AG10803 (cell line): ENCODE data around the gene LRIT2.

ENCODE experiments used
- DNase-seq: peaks from one replicate; pipeline ENCODE4 v3.0.0; 2010; ENCODE audit warnings: low read depth
- H3K4me3 ChIP-seq: 2 replicates; pipeline ENCODE4 v1.5.1; 2011; ENCODE audit warnings: mild to moderate bottlenecking, low read length, control low read depth
- TF ChIP-seq, protein P1 (sequence below): conservative IDR thresholded peaks from 2 replicates; pipeline ENCODE4 v1.5.1; 2011; ENCODE audit warnings: mild to moderate bottlenecking, low read length, control low read depth, inconsistent platforms

The LRIT2 gene

DNA sequence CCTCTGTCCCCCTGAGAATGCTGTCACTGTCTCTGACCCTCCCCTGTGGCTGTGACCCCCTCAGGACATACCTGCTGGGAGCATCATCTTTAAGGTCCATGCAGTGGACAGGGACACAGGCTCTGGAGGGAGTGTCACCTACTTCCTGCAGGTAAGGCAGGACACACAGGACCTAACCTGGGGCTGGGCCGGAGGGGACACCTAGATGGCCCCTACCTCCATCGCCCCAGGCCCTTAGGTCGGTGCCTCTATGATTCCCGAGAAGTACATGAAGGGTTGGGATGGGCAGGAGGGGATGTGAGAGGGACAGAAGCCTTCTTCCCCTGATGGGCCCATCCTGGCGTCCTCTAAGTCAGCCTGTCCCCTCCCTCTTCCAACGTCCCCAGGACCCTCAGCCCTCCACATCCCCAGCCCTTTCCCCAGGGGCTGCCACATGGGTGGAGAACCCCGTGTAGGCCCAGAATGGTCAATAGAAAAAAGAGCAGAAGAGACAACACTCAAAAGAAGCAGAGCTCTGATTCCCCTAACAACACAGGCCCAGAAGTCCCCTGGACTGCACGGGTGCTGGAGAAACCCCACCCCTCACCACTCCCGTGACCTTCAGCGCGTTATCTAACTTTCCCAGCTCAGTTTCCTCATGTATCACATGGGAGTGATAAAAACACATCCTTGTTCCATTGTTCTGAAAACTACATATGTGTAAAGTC, 24.7 kb downstream of the LRIT2 start:
- no peak overlapping the region for H3K4me3 ChIP-seq
- no peak for DNase-seq
- TF ChIP-seq, protein P1, sequence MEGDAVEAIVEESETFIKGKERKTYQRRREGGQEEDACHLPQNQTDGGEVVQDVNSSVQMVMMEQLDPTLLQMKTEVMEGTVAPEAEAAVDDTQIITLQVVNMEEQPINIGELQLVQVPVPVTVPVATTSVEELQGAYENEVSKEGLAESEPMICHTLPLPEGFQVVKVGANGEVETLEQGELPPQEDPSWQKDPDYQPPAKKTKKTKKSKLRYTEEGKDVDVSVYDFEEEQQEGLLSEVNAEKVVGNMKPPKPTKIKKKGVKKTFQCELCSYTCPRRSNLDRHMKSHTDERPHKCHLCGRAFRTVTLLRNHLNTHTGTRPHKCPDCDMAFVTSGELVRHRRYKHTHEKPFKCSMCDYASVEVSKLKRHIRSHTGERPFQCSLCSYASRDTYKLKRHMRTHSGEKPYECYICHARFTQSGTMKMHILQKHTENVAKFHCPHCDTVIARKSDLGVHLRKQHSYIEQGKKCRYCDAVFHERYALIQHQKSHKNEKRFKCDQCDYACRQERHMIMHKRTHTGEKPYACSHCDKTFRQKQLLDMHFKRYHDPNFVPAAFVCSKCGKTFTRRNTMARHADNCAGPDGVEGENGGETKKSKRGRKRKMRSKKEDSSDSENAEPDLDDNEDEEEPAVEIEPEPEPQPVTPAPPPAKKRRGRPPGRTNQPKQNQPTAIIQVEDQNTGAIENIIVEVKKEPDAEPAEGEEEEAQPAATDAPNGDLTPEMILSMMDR, result no peak

DNA sequence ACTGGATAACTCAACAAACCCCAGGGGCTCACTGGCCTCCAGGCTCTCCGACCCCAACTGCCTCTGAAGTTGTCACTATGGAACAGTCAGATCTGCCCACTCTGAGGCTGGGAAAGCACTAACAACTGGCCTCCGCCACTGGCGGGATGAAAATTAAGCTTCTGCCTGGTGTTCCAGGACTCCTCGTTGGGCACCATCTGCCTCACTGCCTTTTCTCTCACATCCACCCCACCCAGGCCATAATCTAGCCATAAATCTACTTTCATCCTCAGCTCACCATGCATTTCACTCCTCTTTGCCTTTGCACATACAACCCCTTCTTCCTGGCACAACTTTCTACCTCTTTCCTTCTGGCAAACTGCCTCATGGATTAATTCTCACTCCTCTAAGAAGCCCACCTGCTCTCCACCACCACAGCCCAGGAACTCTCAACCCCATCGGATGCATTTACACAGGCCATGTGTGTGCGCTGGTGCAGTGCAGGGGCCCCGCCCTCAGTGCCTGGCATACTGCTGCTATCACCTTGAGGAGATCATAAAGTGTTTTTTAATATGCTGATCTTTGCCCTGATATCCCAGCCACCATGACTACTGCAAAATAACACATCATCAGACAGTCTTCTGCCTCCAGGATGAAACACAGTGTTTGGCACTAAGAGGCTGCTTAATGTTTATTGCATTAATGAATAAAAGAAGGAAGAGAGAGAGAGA, 27.0 kb downstream of the LRIT2 start:
- DNase-seq, result no peak

DNA sequence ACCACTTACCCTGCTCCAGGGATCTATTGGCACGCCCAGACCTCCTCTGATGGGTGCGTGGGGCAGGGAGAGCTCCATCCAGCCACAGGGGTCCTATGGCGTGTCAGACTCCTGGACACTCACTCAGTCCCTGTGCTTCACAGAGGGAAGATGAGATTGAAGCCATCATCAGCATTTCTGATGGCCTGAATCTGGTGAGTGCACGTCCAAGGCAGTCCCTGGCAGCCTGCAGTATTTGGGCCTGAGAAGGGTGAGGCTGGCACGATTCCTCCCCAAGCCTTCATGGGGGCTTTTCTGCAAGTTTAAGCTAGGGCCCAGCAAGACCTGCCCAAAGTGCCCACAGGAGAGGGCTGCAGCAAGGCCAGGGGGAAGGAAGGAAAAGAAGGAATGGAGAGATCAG, 27.7 kb downstream of the LRIT2 start:
- TF ChIP-seq, protein P1, result no peak
- H3K4me3 ChIP-seq, result no peak overlapping the region
- DNase-seq, result no peak

More for the DNA sequence above, 27.0 kb downstream of the LRIT2 start:
- TF ChIP-seq, protein P1, result no peak
- no peak overlapping the region for H3K4me3 ChIP-seq

DNA sequence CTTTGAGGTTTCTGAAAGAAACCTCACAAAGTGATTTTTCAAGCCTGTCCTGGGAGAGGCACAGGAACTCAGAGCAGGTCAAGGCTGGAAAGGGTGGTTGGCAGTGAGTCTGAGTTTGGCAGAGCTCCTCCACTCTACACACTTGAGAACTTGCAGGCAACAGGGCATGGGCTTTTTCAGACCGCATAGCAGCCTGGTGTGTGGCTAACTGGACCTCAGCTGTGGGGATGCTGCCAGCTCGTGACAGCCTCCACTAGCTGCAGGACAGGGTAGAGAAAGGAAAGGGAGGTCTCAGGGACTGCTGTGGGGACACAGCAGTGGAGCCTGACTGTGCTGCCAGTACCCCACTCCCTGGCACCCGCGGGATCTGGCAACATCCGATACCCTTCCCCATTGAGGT, 28.4 kb downstream of the LRIT2 start:
- no peak overlapping the region for H3K4me3 ChIP-seq
- TF ChIP-seq, protein P1, result no peak
- no peak for DNase-seq

DNA sequence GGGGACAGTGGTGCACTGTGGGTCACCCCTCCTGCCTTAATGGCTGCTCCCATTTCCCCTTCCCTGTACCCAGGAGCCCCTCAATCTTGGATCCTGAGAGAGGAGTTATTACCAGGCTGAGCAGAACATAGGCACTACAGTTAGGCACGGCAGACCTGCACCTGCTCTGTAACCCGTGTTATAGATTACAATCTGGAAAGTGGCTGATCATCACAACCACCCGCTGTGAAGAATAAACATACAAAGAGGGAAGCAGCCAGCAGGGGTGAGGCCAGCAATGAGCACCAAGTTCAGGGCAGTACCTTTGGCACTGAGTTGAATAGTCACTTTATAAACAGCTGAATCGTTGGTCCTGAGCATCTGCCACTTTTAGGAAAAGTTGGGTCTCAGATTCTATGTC, 29.3 kb downstream of the LRIT2 start:
- no peak for DNase-seq
- TF ChIP-seq, protein P1, result no peak
- no peak overlapping the region for H3K4me3 ChIP-seq

DNA sequence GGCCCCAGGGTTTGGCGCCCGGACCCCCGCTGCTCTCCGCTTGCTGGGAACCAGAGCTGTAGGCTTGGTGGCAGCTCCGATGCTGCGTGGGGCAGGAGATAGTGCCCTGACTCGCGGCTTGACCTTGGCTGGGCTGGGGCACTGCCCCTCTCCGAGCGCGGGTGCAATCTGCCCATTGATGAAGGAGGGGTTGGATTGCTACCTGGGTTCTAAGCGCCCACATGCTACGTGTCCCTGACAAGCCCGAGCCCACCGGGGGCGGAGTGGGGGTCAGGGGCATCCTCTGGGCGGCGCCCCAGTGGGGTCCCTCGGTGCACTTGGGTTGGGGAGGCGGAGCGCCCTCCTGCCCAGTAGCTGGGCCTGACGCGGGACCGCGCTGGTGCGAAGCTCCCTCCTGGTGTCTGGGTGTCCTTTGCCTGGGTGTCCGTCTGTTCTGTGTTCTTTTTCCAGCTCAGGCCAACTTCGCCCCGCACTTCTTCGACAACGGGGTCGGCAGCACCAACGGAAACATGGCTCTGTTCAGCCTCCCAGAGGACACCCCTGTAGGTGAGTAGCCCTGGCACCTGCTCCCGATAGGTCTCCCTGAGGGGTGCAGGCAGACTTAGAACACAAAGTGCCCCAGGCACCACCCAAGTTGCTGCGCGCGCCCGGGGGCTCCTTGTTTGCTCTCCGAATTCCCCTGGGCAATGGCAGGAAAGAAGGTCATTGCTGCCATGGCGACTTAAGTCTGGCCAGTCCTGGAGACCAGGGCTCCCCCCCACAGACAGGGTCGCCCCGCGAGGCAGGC, 30.1 kb downstream of the LRIT2 start:
- TF ChIP-seq, protein P1, result no peak
- DNase-seq, result no peak
- no peak overlapping the region for H3K4me3 ChIP-seq
